ENCODE measurements around the gene MYH4.

Gene MYH4

GRCh38 chr17:10463402-10463801 is 6.0 kb downstream of the MYH4 start:
- Histone ChIP-seq H3K36me3 (ENCODE audit: insufficient read depth, low read depth, low read length) (no peaks in the 10 kb centered on the region), H3K4me3 (ENCODE audit: low read length) (no peak overlapping the region), H3K27ac (ENCODE audit: low read length) (no peak overlapping the region), H3K9ac (ENCODE audit: low read depth, low read length) (no peak overlapping the region), H3K27me3 (ENCODE audit: insufficient read depth, low read length) (no peaks in the 10 kb centered on the region), H3K9me3 (ENCODE audit: insufficient read depth, low read depth, low read length) (no peaks in the 10 kb centered on the region), H3K4me1 (ENCODE audit: insufficient read depth, low read length) (no peaks in the 10 kb centered on the region)

GRCh38 chr17:10460062-10460461 is 9.3 kb downstream of the MYH4 start:
- H3K36me3 ChIP-seq (ENCODE audit: insufficient read depth, low read depth, low read length): no peaks in the 10 kb centered on the region
- H3K27ac ChIP-seq (ENCODE audit: low read length): no peak overlapping the region
- no peaks in the 10 kb centered on the region for H3K27me3 ChIP-seq (ENCODE audit: insufficient read depth, low read length)
- no peaks in the 10 kb centered on the region for H3K9me3 ChIP-seq (ENCODE audit: insufficient read depth, low read depth, low read length)
- H3K4me3 ChIP-seq (ENCODE audit: low read length): no peak overlapping the region
- no peaks in the 10 kb centered on the region for H3K4me1 ChIP-seq (ENCODE audit: insufficient read depth, low read length)
- H3K9ac ChIP-seq (ENCODE audit: low read depth, low read length): no peak overlapping the region

- H3K9ac ChIP-seq (ENCODE audit: low read depth, low read length): no peak overlapping the region
These were observed 10.7 kb downstream of the MYH4 start for GRCh38 chr17:10458701-10459100.

GRCh38 chr17:10457952-10458351 is 11.4 kb downstream of the MYH4 start:
- Histone ChIP-seq H3K9ac (ENCODE audit: low read depth, low read length) (no peak overlapping the region), H3K27ac (ENCODE audit: low read length) (no peak overlapping the region), H3K4me3 (ENCODE audit: low read length) (no peak overlapping the region), H3K4me1 (ENCODE audit: insufficient read depth, low read length) (no peaks in the 10 kb centered on the region), H3K27me3 (ENCODE audit: insufficient read depth, low read length) (no peaks in the 10 kb centered on the region), H3K36me3 (ENCODE audit: insufficient read depth, low read depth, low read length) (no peaks in the 10 kb centered on the region), H3K9me3 (ENCODE audit: insufficient read depth, low read depth, low read length) (no peaks in the 10 kb centered on the region)

More at GRCh38 chr17:10458701-10459100, 10.7 kb downstream of the MYH4 start:
- no peak overlapping the region for H3K4me3 ChIP-seq (ENCODE audit: low read length)
- H3K27ac ChIP-seq (ENCODE audit: low read length): no peak overlapping the region
- H3K27me3 ChIP-seq (ENCODE audit: insufficient read depth, low read length): no peaks in the 10 kb centered on the region
- H3K4me1 ChIP-seq (ENCODE audit: insufficient read depth, low read length): no peaks in the 10 kb centered on the region
- H3K9me3 ChIP-seq (ENCODE audit: insufficient read depth, low read depth, low read length): no peaks in the 10 kb centered on the region
- H3K36me3 ChIP-seq (ENCODE audit: insufficient read depth, low read depth, low read length): no peaks in the 10 kb centered on the region

GRCh38 chr17:10447026-10447931 is 22.1 kb downstream of the MYH4 start:
- no peak overlapping the region for H3K4me3 ChIP-seq (ENCODE audit: low read length)
- H3K4me1 ChIP-seq (ENCODE audit: insufficient read depth, low read length): no peaks in the 10 kb centered on the region
- no peaks in the 10 kb centered on the region for H3K36me3 ChIP-seq (ENCODE audit: insufficient read depth, low read depth, low read length)
- no peak overlapping the region for H3K27ac ChIP-seq (ENCODE audit: low read length)
- H3K9me3 ChIP-seq (ENCODE audit: insufficient read depth, low read depth, low read length): no peaks in the 10 kb centered on the region
- no peak overlapping the region for H3K9ac ChIP-seq (ENCODE audit: low read depth, low read length)
- H3K27me3 ChIP-seq (ENCODE audit: insufficient read depth, low read length): no peaks in the 10 kb centered on the region

- Histone ChIP-seq H3K9ac (ENCODE audit: low read depth, low read length) (no peak overlapping the region), H3K4me1 (ENCODE audit: insufficient read depth, low read length) (no peaks in the 10 kb centered on the region), H3K27me3 (ENCODE audit: insufficient read depth, low read length) (no peaks in the 10 kb centered on the region)
These were observed 29.5 kb downstream of the MYH4 start for GRCh38 chr17:10439816-10440215.

GRCh38 chr17:10435096-10435495 is 34.3 kb downstream of the MYH4 start:
- Histone ChIP-seq H3K9me3 (ENCODE audit: insufficient read depth, low read depth, low read length) (no peaks in the 10 kb centered on the region), H3K4me1 (ENCODE audit: insufficient read depth, low read length) (no peaks in the 10 kb centered on the region), H3K27me3 (ENCODE audit: insufficient read depth, low read length) (no peaks in the 10 kb centered on the region), H3K9ac (ENCODE audit: low read depth, low read length) (no peak overlapping the region), H3K36me3 (ENCODE audit: insufficient read depth, low read depth, low read length) (no peaks in the 10 kb centered on the region), H3K4me3 (ENCODE audit: low read length) (no peak overlapping the region), H3K27ac (ENCODE audit: low read length) (no peak overlapping the region)

More at GRCh38 chr17:10439816-10440215, 29.5 kb downstream of the MYH4 start:
- no peak overlapping the region for H3K4me3 ChIP-seq (ENCODE audit: low read length)
- H3K9me3 ChIP-seq (ENCODE audit: insufficient read depth, low read depth, low read length): no peaks in the 10 kb centered on the region
- no peaks in the 10 kb centered on the region for H3K36me3 ChIP-seq (ENCODE audit: insufficient read depth, low read depth, low read length)
- no peak overlapping the region for H3K27ac ChIP-seq (ENCODE audit: low read length)

GRCh38 chr17:10429421-10430045 is 39.8 kb downstream of the MYH4 start:
- H3K4me1 ChIP-seq (ENCODE audit: insufficient read depth, low read length): peaks cover 7% of the 10 kb centered on the region; the same call in 1 of the 2 replicates
- H3K36me3 ChIP-seq (ENCODE audit: insufficient read depth, low read depth, low read length): no peaks in the 10 kb centered on the region
- H3K9me3 ChIP-seq (ENCODE audit: insufficient read depth, low read depth, low read length): no peaks in the 10 kb centered on the region
- no peak overlapping the region for H3K4me3 ChIP-seq (ENCODE audit: low read length)
- no peak overlapping the region for H3K9ac ChIP-seq (ENCODE audit: low read depth, low read length)
- no peak overlapping the region for H3K27ac ChIP-seq (ENCODE audit: low read length)
- no peaks in the 10 kb centered on the region for H3K27me3 ChIP-seq (ENCODE audit: insufficient read depth, low read length)

- Histone ChIP-seq H3K9ac (ENCODE audit: low read depth, low read length) (no peak overlapping the region), H3K9me3 (ENCODE audit: insufficient read depth, low read depth, low read length) (no peaks in the 10 kb centered on the region), H3K36me3 (ENCODE audit: insufficient read depth, low read depth, low read length) (no peaks in the 10 kb centered on the region), H3K4me1 (ENCODE audit: insufficient read depth, low read length) (peaks cover 7% of the 10 kb centered on the region; the same call in 1 of the 2 replicates), H3K27ac (ENCODE audit: low read length) (no peak overlapping the region), H3K4me3 (ENCODE audit: low read length) (no peak overlapping the region), H3K27me3 (ENCODE audit: insufficient read depth, low read length) (no peaks in the 10 kb centered on the region)
These were observed 40.6 kb downstream of the MYH4 start for GRCh38 chr17:10428781-10429180.

- H3K27ac ChIP-seq (ENCODE audit: low read length): no peak within 1 kb of the TSS
- no peaks in the 10 kb centered on the region for H3K9me3 ChIP-seq (ENCODE audit: insufficient read depth, low read depth, low read length)
- no peak within 1 kb of the TSS for H3K9ac ChIP-seq (ENCODE audit: low read depth, low read length)
- no peaks in the 10 kb centered on the region for H3K27me3 ChIP-seq (ENCODE audit: insufficient read depth, low read length)
- peaks cover 18% of the 10 kb centered on the region for H3K4me1 ChIP-seq (ENCODE audit: insufficient read depth, low read length)
- H3K36me3 ChIP-seq (ENCODE audit: insufficient read depth, low read depth, low read length): no peaks in the 10 kb centered on the region
- H3K4me3 ChIP-seq (ENCODE audit: low read length): no peak within 1 kb of the TSS
These were observed 47.3 kb downstream of the MYH4 start, which contains the start of gene MYH8 for GRCh38 chr17:10421900-10422542. TSS of gene MYH8 (minus strand) at chr17:10421950. CDS start at chr17:10420227, 1,723 bp downstream.

GRCh38 chr17:10421211-10421610 is 48.1 kb downstream of the MYH4 start:
- Histone ChIP-seq H3K9me3 (ENCODE audit: insufficient read depth, low read depth, low read length) (no peaks in the 10 kb centered on the region), H3K27ac (ENCODE audit: low read length) (no peak overlapping the region), H3K4me3 (ENCODE audit: low read length) (no peak overlapping the region), H3K36me3 (ENCODE audit: insufficient read depth, low read depth, low read length) (no peaks in the 10 kb centered on the region), H3K27me3 (ENCODE audit: insufficient read depth, low read length) (no peaks in the 10 kb centered on the region), H3K9ac (ENCODE audit: low read depth, low read length) (no peak overlapping the region), H3K4me1 (ENCODE audit: insufficient read depth, low read length) (peaks cover 18% of the 10 kb centered on the region)
